ENCODE measurements around the gene S100A12. TPM values are rescaled to one million over a fixed set of nuclear protein-coding genes. Genes with fewer than 3 reads are reported as not detected.

Gene S100A12
- total RNA-seq, 1 experiment from 2014 or later = not detected

DNA sequence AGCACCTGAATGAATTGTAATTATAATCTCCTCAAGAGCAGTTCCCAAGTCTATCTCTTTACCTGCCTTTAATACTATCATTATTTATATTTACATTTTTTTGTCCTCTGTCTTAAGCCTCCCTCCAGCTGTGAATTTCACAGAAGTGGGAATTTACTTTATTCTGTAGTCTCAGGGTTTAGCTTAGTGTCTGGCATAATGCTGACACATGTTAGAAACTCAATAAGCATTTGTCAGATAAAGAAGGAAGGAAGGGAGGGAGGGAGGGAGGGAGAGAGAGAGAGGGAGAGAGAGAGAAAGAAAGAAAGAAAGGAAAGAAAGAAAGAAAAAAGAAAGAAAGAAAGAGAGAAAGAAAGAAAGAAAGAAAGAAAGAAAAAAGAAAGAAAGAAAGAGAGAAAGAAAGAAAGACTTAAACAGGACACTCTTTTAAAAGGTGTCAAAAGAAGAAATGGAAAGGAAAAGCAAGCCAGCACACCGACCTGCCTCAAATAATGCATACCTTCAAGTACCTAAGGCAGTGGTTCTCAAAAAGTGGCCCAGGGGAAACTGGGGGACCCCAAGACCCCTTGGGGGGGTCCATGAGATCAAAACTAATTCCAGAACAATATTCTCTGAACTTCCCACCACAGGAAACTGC, 25.0 kb downstream of the S100A12 start:
- TF ChIP-seq EZH2 (IDR thresholded peaks at IDR 0.05; ENCODE audit: low read length, unreplicated experiment) = no peak
- TF ChIP-seq, protein P1, sequence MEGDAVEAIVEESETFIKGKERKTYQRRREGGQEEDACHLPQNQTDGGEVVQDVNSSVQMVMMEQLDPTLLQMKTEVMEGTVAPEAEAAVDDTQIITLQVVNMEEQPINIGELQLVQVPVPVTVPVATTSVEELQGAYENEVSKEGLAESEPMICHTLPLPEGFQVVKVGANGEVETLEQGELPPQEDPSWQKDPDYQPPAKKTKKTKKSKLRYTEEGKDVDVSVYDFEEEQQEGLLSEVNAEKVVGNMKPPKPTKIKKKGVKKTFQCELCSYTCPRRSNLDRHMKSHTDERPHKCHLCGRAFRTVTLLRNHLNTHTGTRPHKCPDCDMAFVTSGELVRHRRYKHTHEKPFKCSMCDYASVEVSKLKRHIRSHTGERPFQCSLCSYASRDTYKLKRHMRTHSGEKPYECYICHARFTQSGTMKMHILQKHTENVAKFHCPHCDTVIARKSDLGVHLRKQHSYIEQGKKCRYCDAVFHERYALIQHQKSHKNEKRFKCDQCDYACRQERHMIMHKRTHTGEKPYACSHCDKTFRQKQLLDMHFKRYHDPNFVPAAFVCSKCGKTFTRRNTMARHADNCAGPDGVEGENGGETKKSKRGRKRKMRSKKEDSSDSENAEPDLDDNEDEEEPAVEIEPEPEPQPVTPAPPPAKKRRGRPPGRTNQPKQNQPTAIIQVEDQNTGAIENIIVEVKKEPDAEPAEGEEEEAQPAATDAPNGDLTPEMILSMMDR (conservative IDR thresholded peaks at IDR 0.05; ENCODE audit: low read depth, low read length) = no peak
- no peak for TF ChIP-seq EZH2phosphoT487 (IDR thresholded peaks at IDR 0.05; ENCODE audit: borderline replicate concordance, low read length)
- H3K79me2 ChIP-seq (ENCODE audit: low read length) = no peaks in the 10 kb centered on the region
- H3K9me2 ChIP-seq (replicated peaks; ENCODE audit: low read length) = no peaks in the 10 kb centered on the region
- no peak overlapping the region for H3K4me2 ChIP-seq (ENCODE audit: low read length)
- DNase-seq (no peak), ATAC-seq (no peak)
- BruUV-seq (replicated peaks) = no TSS peak
- no peaks in the 10 kb centered on the region for H3F3A ChIP-seq (ENCODE audit: low read length, unreplicated experiment)
- no peaks in the 10 kb centered on the region for H3K36me3 ChIP-seq (ENCODE audit: low read depth, low read length)
- H2AFZ ChIP-seq (ENCODE audit: low read length) = no peak overlapping the region
- peaks cover 60% of the 10 kb centered on the region for H3K27me3 ChIP-seq (ENCODE audit: low read length)
- no peak overlapping the region for H3K4me3 ChIP-seq (ENCODE audit: low read length)
- POLR2A ChIA-PET (ENCODE audit: unreplicated experiment) = no interaction called here
- CTCF ChIA-PET = no interaction called here
- no peak overlapping the region for H3K9ac ChIP-seq (ENCODE audit: low read length)
- H3K4me1 ChIP-seq (ENCODE audit: insufficient read depth, low read length) = peaks cover 14% of the 10 kb centered on the region; the same call in 1 of the 2 replicates
- intact Hi-C loops (cut with micrococcal nuclease) = loop anchor here (10.0 kb wide), 2 partner anchors 324 to 394 kb away; partner anchors contain the start of genes ILF2 and NPR1
- no peaks in the 10 kb centered on the region for H3K9me3 ChIP-seq (ENCODE audit: low read length)
- no peaks in the 10 kb centered on the region for H4K20me1 ChIP-seq (ENCODE audit: low read length)
- no peak overlapping the region for H3K27ac ChIP-seq (ENCODE audit: low read length)

DNA sequence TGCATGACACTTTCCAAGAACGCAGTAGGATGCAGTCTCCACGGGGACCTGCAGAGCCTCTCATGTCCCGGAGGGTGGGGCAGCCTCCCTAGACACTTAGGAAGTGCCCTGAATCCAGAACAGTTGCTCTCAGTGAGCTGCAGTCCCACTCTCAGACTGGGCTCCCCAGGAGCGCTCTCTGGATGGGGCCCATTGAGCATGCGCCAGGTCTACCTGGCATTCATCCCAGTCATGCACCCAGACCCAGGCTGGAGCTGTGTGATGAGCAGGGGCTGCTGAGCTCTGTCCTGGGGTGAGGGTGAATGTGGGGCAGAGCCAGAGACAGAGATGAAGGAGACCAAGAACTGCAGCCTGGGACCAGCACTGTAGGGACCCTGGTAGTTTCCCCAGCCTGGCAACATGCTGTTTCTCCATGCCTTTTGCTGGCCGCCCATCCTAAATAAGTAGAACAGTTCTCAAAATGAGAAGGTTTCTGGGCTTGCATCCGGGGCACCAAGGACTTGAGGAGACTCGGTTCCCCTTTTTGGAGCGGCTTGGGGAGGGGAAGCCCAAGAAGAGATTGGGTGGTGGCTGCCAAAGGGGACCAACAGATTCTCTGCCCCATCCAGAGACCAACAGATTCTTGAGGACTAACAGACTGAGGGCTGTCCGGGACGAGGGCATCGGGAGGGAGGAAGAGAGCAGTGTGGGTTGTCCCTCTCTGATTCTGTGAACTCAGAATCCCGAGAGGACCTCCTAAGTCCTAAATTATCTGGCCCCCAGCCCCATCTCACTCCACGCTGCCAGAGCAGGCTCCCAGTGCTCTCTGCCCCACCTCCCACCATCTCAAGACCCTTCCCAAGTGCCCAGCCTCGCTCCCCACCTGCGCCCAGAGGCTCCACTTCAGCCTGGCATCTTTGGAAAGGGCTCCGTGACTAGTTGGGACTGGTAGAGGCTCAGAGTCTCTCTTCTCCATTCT, 25.8 kb downstream of the S100A12 start:
- intact Hi-C loops (cut with micrococcal nuclease) = loop anchor here (10.0 kb wide), 2 partner anchors 325 to 395 kb away; partner anchors contain the start of genes ILF2 and NPR1
- ChIA-PET CTCF (no interaction called here), POLR2A (ENCODE audit: unreplicated experiment) (no interaction called here)
- Histone ChIP-seq H3K4me1 (ENCODE audit: insufficient read depth, low read length) (peaks cover 7% of the 10 kb centered on the region; the same call in 1 of the 2 replicates), H3K4me2 (ENCODE audit: low read length) (no peak overlapping the region), H3K27me3 (ENCODE audit: low read length) (peaks cover 68% of the 10 kb centered on the region), H3K9me3 (ENCODE audit: low read length) (no peaks in the 10 kb centered on the region), H3K27ac (ENCODE audit: low read length) (no peak overlapping the region), H2AFZ (ENCODE audit: low read length) (no peak overlapping the region), H3K9ac (ENCODE audit: low read length) (no peak overlapping the region), H3K4me3 (ENCODE audit: low read length) (no peak overlapping the region), H3F3A (ENCODE audit: low read length, unreplicated experiment) (no peaks in the 10 kb centered on the region), H4K20me1 (ENCODE audit: low read length) (no peaks in the 10 kb centered on the region), H3K36me3 (ENCODE audit: low read depth, low read length) (no peaks in the 10 kb centered on the region), H3K9me2 (replicated peaks; ENCODE audit: low read length) (no peaks in the 10 kb centered on the region), H3K79me2 (ENCODE audit: low read length) (no peaks in the 10 kb centered on the region)
- BruUV-seq (replicated peaks) = no TSS peak
- ATAC-seq (no peak), DNase-seq (no peak)
- TF ChIP-seq EZH2phosphoT487 (IDR thresholded peaks at IDR 0.05; ENCODE audit: borderline replicate concordance, low read length) (no peak), EZH2 (IDR thresholded peaks at IDR 0.05; ENCODE audit: low read length, unreplicated experiment) (no peak)
- TF ChIP-seq, protein P1 (conservative IDR thresholded peaks at IDR 0.05; ENCODE audit: low read depth, low read length) = no peak
